ENCODE measurements around the gene MFRP.

GRCh38 chr11:119343726-119344125 lies 2.8 kb downstream of the MFRP start:
- TF ChIP-seq CTCF (conservative IDR thresholded peaks at IDR 0.05 in 1 of 2, IDR thresholded peaks at IDR 0.05 in 1 of 2; ENCODE audit: low read depth in 1 of 2, low read length in 2 of 2) = no peak
- TF ChIP-seq EZH2 (IDR thresholded peaks at IDR 0.05; ENCODE audit: low read length, missing control alignments) = no peak
